22Rv1 (cell line): ENCODE measurements around the gene TP73.

ENCODE experiments used
- ZFX ChIP-seq: fragments of 450-650 bp; IDR thresholded peaks from 2 replicates; pipeline ENCODE4 v1.6.1; 2017; ENCODE audit warnings: antibody characterized with exemption, borderline replicate concordance
- TF ChIP-seq, protein P1 (sequence below): fragments of 450-650 bp; IDR thresholded peaks from 2 replicates; pipeline ENCODE4 v1.5.1; 2017; ENCODE audit warnings: mild to moderate bottlenecking

GRCh38 chr1:3770047-3770765 is 117.9 kb downstream of the TP73 start:
- TF ChIP-seq, protein P1, sequence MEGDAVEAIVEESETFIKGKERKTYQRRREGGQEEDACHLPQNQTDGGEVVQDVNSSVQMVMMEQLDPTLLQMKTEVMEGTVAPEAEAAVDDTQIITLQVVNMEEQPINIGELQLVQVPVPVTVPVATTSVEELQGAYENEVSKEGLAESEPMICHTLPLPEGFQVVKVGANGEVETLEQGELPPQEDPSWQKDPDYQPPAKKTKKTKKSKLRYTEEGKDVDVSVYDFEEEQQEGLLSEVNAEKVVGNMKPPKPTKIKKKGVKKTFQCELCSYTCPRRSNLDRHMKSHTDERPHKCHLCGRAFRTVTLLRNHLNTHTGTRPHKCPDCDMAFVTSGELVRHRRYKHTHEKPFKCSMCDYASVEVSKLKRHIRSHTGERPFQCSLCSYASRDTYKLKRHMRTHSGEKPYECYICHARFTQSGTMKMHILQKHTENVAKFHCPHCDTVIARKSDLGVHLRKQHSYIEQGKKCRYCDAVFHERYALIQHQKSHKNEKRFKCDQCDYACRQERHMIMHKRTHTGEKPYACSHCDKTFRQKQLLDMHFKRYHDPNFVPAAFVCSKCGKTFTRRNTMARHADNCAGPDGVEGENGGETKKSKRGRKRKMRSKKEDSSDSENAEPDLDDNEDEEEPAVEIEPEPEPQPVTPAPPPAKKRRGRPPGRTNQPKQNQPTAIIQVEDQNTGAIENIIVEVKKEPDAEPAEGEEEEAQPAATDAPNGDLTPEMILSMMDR: no peak
- TF ChIP-seq ZFX: no peak
